Smooth muscle cell (in vitro differentiated cells): ENCODE data around the gene AMPD2. TPM values are rescaled to one million over a fixed set of nuclear protein-coding genes. Genes with fewer than 3 reads are reported as not detected.

Experiments
- DNase-seq: peaks from one replicate; lab custom pipeline; 2025; ENCODE audit not compliant: unreplicated experiment; lab: John Stamatoyannopoulos, UW
- H2AFZ ChIP-seq: fragments of 200-600 bp; sonication (generic); 2 replicates; pipeline ENCODE4 v1.6.0; 2016; ENCODE audit warnings: antibody characterized with exemption, low read depth, mild to moderate bottlenecking
- H3F3A ChIP-seq: fragments of 200-600 bp; sonication (generic); 2 replicates; pipeline ENCODE4 v1.6.0; 2017; ENCODE audit warnings: antibody characterized with exemption, low read depth
- H3K27ac ChIP-seq: fragments of 200-600 bp; sonication (generic); 2 replicates; pipeline ENCODE4 v1.5.1; 2016; ENCODE audit warnings: low read depth, mild to moderate bottlenecking
- H3K27me3 ChIP-seq: fragments of 200-600 bp; sonication (generic); 2 replicates; pipeline ENCODE4 v1.6.1; 2016; ENCODE audit warnings: low read depth, mild to moderate bottlenecking
- H3K36me3 ChIP-seq: fragments of 200-600 bp; sonication (generic); 2 replicates; pipeline ENCODE4 v1.5.1; 2016; ENCODE audit warnings: low read depth
- H3K4me1 ChIP-seq: fragments of 200-600 bp; sonication (generic); 2 replicates; pipeline ENCODE4 v1.5.1; 2016; ENCODE audit warnings: low read depth
- H3K4me2 ChIP-seq: fragments of 200-600 bp; sonication (generic); 2 replicates; pipeline ENCODE4 v1.6.0; 2016; ENCODE audit warnings: mild to moderate bottlenecking
- H3K4me3 ChIP-seq: fragments of 200-600 bp; sonication (generic); 2 replicates; pipeline ENCODE4 v1.5.1; 2016; ENCODE audit warnings: mild to moderate bottlenecking
- H3K79me2 ChIP-seq: fragments of 200-600 bp; sonication (generic); 2 replicates; pipeline ENCODE4 v1.6.0; 2016; ENCODE audit warnings: low read depth, mild to moderate bottlenecking
- H3K9ac ChIP-seq: fragments of 200-600 bp; sonication (generic); 2 replicates; pipeline ENCODE4 v1.6.0; 2016; ENCODE audit warnings: low read depth
- H3K9me3 ChIP-seq: fragments of 200-600 bp; sonication (generic); replicated peaks from 2 replicates; pipeline ENCODE4 v1.5.1; 2016; ENCODE audit warnings: low read depth
- H4K20me1 ChIP-seq: fragments of 200-600 bp; sonication (generic); 2 replicates; pipeline ENCODE4 v1.6.0; 2016; ENCODE audit warnings: low read depth
- WGBS: methylation state at CpG from one replicate; pipeline ENCODE4 v1.1.7; 2016; ENCODE audit warnings: low lambda C conversion rate; 5-methylcytosine and 5-hydroxymethylcytosine counted together
- polyA plus RNA-seq: library from polyadenylated mRNA; unstranded; fragments of >200 nt; fragmentation: Nextera tagmentation; extraction: Ambion mirVana; gene quantifications from 2 replicates; pipeline ENCODE4 v1.2.1, GENCODE V29; 2016
- total RNA-seq: library from RNA; depleted of rRNA; stranded (reverse); fragments of >200 nt; gene quantifications from 2 replicates; pipeline ENCODE4 v1.2.3, GENCODE V29; 2014
- TF ChIP-seq, protein P1 (sequence below): fragments of 200-600 bp; sonication (generic); IDR thresholded peaks from 2 replicates; pipeline ENCODE4 v1.5.1; 2017; ENCODE audit warnings: borderline replicate concordance, mild to moderate bottlenecking, antibody characterized with exemption; ENCODE audit not compliant: insufficient read depth, poor library complexity, severe bottlenecking

Gene AMPD2
- total and polyA plus RNA-seq, 2 experiments from 2014 or later, result 57.4 to 104 TPM

DNA sequence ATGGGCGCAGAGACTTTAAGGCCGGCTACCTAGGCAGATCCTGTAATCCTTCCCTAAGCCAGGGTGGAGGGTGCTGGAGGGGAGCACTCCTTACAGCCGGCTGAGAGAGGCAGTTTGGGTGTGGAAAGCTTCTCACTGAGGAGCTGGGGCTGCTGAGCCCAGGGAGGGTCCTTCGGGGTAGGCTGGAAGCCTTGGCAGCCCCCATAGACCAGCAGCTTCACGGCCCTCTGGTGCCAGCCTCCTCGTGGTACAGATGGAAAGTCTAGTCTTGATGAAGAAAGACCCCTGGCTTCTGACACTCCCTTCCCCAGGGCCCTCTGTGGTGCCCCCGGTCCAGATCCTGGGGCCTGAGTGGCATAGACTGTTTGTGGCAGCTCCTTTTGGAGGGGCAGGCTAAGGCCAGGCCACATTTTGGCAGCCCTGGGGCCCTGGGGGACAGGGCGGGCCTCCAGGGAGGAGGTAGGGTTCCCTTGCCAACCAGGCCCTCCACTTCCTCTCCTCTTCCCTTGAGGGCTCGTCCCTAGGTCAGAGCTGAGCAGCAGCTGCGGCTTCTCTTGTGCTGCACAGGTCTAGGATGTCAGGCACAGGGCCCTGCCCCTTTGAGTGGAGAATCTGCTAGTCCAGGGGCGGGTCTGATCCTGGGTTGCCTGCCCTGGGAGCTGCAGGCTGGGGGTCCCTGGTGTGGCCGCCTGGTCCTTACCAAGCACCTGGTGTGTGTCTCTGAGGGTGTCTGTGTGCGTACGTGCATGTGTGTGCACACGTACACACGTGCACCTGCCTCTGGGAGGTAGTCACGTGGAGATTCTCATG is 4.8 kb downstream of the AMPD2 start:
- Histone ChIP-seq H3K27ac (no peak overlapping the region), H4K20me1 (peaks cover 59% of the 10 kb centered on the region), H2AFZ (no peak overlapping the region), H3K79me2 (peaks cover 52% of the 10 kb centered on the region), H3K9me3 (no peaks in the 10 kb centered on the region), H3K4me1 (peaks cover 1% of the 10 kb centered on the region), H3K9ac (no peak overlapping the region), H3K27me3 (no peaks in the 10 kb centered on the region), H3F3A (no peaks in the 10 kb centered on the region), H3K36me3 (no peaks in the 10 kb centered on the region), H3K4me2 (no peak overlapping the region), H3K4me3 (no peak overlapping the region)
- TF ChIP-seq, protein P1, sequence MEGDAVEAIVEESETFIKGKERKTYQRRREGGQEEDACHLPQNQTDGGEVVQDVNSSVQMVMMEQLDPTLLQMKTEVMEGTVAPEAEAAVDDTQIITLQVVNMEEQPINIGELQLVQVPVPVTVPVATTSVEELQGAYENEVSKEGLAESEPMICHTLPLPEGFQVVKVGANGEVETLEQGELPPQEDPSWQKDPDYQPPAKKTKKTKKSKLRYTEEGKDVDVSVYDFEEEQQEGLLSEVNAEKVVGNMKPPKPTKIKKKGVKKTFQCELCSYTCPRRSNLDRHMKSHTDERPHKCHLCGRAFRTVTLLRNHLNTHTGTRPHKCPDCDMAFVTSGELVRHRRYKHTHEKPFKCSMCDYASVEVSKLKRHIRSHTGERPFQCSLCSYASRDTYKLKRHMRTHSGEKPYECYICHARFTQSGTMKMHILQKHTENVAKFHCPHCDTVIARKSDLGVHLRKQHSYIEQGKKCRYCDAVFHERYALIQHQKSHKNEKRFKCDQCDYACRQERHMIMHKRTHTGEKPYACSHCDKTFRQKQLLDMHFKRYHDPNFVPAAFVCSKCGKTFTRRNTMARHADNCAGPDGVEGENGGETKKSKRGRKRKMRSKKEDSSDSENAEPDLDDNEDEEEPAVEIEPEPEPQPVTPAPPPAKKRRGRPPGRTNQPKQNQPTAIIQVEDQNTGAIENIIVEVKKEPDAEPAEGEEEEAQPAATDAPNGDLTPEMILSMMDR, result no peak
- DNase-seq, result no peak
- WGBS, result 89% methylated on average over 17 of the region's 17 CpGs

DNA sequence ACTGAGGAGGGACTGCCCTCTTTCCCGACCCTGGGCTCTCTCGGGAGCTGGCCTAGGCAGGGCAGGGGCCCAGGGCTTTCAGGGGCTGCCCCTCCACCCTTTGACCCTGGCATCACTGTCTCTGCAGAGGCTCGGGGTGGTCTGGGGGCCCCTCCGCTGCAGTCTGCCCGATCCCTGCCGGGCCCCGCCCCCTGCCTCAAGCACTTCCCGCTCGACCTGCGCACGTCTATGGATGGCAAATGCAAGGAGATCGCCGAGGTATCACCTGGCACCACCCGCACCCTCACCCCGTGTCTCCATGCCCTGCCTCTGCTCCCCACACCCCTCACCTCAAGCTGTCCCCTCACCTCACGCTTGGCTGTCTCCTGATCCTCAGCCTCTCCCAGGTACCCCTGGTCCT is 5.5 kb downstream of the AMPD2 start:
- Histone ChIP-seq H3K27me3 (no peaks in the 10 kb centered on the region), H3K9ac (no peak overlapping the region), H3K4me3 (no peak overlapping the region), H3K4me2 (no peak overlapping the region), H3K27ac (no peak overlapping the region), H2AFZ (no peak overlapping the region), H3K4me1 (no peaks in the 10 kb centered on the region), H3K36me3 (no peaks in the 10 kb centered on the region), H4K20me1 (peaks cover 59% of the 10 kb centered on the region), H3K79me2 (peaks cover 46% of the 10 kb centered on the region), H3F3A (no peaks in the 10 kb centered on the region), H3K9me3 (no peaks in the 10 kb centered on the region)
- DNase-seq, result no peak
- TF ChIP-seq, protein P1, result no peak
- WGBS, result 88% methylated on average over 10 of the region's 16 CpGs

DNA sequence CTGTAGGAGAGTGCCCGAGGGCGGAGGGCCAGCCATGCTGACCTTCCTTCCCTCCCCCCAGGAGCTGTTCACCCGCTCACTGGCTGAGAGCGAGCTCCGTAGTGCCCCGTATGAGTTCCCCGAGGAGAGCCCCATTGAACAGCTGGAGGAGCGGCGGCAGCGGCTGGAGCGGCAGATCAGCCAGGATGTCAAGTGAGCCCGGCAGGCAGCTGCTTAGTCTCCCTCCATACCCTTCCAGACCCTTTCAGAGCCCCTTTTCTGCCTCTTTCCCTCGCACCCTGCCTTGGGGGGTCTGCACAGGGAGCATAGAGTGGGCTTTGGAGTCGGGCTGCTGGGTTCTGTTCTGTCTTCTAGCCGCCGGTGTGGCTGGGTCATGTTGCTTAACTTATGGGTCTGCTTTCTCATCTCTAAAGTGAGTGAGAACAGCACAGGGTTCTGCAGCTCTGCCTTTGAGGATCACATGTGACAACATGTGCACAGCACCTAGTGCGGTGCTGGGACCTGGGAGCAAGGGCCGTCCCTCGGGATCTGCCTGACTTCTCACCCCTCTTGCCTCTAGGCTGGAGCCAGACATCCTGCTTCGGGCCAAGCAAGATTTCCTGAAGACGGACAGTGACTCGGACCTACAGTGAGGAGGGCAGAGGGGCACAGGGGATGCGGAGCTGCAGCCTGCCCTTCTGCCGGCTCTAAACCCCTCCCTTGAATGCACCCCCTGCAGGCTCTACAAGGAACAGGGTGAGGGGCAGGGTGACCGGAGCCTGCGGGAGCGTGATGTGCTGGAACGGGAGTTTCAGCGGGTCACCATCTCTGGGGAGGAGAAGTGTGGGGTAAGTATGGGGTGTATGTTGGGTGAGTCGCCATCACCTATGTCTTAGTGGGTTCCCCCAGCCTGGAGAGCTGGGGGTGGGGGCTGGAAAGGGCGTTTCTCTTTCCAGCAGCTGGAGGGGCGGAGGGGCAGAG is 6.2 kb downstream of the AMPD2 start:
- Histone ChIP-seq H3K9me3 (no peaks in the 10 kb centered on the region), H3K4me1 (no peaks in the 10 kb centered on the region), H2AFZ (no peak overlapping the region), H3K79me2 (peaks cover 46% of the 10 kb centered on the region), H3K27ac (no peak overlapping the region), H3F3A (no peaks in the 10 kb centered on the region), H3K27me3 (no peaks in the 10 kb centered on the region), H4K20me1 (peaks cover 59% of the 10 kb centered on the region), H3K4me2 (no peak overlapping the region), H3K4me3 (no peak overlapping the region), H3K9ac (no peak overlapping the region), H3K36me3 (no peaks in the 10 kb centered on the region)
- TF ChIP-seq, protein P1, result no peak
- WGBS, result 94% methylated on average over 31 of the region's 32 CpGs
- no peak for DNase-seq
